ENCODE data around the gene ATP9A.
"Not testable (repeated sequence)": the region's sequence is repeated elsewhere in the genome, so short reads cannot be mapped to it uniquely, and the experiment has no call there.

Gene ATP9A

GRCh38 chr20:51729771-51730170, 38.4 kb downstream of the ATP9A start:
- Mint-ChIP-seq H3K4me3 (no peak overlapping the region), H3K4me1 (ENCODE audit: low read depth) (no peaks in the 10 kb centered on the region), H3K36me3 (no peaks in the 10 kb centered on the region), H3K27me3 (peaks cover 2% of the 10 kb centered on the region), H3K27ac (no peak overlapping the region), H3K9me3 (ENCODE audit: low read depth) (no peaks in the 10 kb centered on the region)

DNA sequence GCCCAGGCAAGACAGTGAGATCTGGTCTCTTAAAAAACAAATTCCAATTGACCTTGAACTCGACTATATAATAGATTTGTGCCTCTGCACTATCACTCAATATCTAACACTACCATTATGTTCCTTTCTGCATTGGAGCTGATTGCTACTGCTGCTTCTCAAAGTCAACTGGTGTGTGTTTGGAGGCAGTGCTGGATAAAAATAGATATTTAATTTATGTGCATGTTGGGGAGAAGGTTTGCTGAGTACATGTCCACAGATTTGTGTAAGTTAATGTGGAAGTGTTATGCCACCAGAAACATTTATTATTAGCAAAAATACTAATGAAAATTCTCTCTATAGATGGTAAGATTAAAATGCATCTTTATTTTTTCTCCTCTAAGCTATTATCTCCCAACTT, 39.5 kb downstream of the ATP9A start:
- Mint-ChIP-seq H3K27me3 (peaks cover 2% of the 10 kb centered on the region), H3K36me3 (no peaks in the 10 kb centered on the region), H3K27ac (no peak overlapping the region), H3K4me1 (ENCODE audit: low read depth) (no peaks in the 10 kb centered on the region), H3K4me3 (no peak overlapping the region), H3K9me3 (ENCODE audit: low read depth) (no peaks in the 10 kb centered on the region)

DNA sequence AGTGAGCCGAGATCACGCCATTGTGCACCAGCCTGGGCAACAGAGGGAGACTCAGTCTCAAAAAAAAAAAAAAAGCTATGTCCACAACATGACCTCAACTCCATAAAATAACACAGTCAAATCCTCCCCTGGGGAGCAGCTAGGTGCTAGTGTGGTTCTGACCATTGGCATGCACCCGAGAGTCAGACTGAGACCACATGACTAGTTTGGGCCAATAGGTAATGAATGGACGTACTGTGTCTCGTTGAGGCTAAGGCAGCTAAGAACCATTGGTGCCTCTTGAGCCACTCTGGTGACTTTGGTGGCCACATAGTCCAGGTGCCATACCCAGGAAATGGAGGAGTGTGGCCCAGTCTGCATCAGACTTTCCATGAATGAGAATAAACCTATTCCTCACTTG, 40.3 kb downstream of the ATP9A start:
- H3K4me1 Mint-ChIP-seq (ENCODE audit: low read depth), result no peaks in the 10 kb centered on the region
- no peak overlapping the region for H3K27ac Mint-ChIP-seq
- H3K36me3 Mint-ChIP-seq, result no peaks in the 10 kb centered on the region
- peaks cover 2% of the 10 kb centered on the region for H3K27me3 Mint-ChIP-seq
- H3K9me3 Mint-ChIP-seq (ENCODE audit: low read depth), result no peaks in the 10 kb centered on the region
- no peak overlapping the region for H3K4me3 Mint-ChIP-seq

GRCh38 chr20:51725584-51726176, 42.5 kb downstream of the ATP9A start:
- Mint-ChIP-seq H3K4me1 (ENCODE audit: low read depth) (no peaks in the 10 kb centered on the region), H3K4me3 (no peak overlapping the region), H3K27me3 (peaks cover 2% of the 10 kb centered on the region), H3K9me3 (ENCODE audit: low read depth) (no peaks in the 10 kb centered on the region), H3K36me3 (no peaks in the 10 kb centered on the region), H3K27ac (no peak overlapping the region)

GRCh38 chr20:51723026-51723425, 45.2 kb downstream of the ATP9A start:
- H3K9me3 Mint-ChIP-seq (ENCODE audit: low read depth); H3K27me3 Mint-ChIP-seq; H3K27ac Mint-ChIP-seq; H3K36me3 Mint-ChIP-seq; H3K4me1 Mint-ChIP-seq (ENCODE audit: low read depth); H3K4me3 Mint-ChIP-seq: not testable (repeated sequence)

DNA sequence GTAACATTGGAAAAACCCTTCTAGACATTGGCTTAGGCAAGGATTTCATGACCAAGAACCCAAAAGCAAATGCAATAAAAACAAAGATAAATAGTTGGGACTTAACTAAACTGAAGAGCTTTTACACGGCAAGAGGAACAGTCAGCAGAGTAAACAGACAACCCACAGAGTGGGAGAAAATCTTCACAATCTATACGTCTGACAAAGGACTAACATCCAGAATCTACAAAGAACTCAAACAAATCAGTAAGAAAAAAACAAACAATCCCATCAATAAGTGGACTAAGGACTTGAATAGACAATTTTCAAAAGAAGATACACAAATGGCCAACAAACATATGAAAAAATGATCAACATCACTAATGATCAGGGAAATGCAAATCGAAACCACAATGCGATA, 45.9 kb downstream of the ATP9A start:
- not testable (repeated sequence) for H3K4me1 Mint-ChIP-seq (ENCODE audit: low read depth); H3K36me3 Mint-ChIP-seq; H3K27me3 Mint-ChIP-seq; H3K27ac Mint-ChIP-seq; H3K9me3 Mint-ChIP-seq (ENCODE audit: low read depth); H3K4me3 Mint-ChIP-seq

DNA sequence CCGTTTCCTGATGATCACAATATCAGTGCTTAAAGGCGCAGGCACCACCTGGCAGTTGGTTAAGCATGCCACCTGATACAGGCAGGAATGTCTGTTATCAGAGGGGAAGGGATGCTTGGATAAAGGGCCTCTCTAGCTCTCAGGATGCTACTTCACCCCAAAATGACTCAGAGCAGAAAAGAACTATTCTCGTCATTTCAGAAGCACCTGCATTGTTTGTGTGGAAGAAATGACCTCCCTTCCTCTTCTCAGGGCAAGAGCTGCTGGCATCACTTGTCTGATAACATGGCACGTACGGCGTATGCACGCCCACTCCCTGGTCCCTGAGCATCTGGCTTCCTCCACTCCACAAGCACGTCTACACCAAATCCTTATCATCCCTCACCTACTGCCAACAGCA, 47.3 kb downstream of the ATP9A start:
- no peaks in the 10 kb centered on the region for H3K27me3 Mint-ChIP-seq
- H3K4me1 Mint-ChIP-seq (ENCODE audit: low read depth), result no peaks in the 10 kb centered on the region
- H3K9me3 Mint-ChIP-seq (ENCODE audit: low read depth), result no peaks in the 10 kb centered on the region
- no peak overlapping the region for H3K27ac Mint-ChIP-seq
- H3K36me3 Mint-ChIP-seq, result no peaks in the 10 kb centered on the region
- H3K4me3 Mint-ChIP-seq, result no peak overlapping the region

- H3K27me3 Mint-ChIP-seq, result no peaks in the 10 kb centered on the region
- no peaks in the 10 kb centered on the region for H3K9me3 Mint-ChIP-seq (ENCODE audit: low read depth)
- H3K4me3 Mint-ChIP-seq, result no peak overlapping the region
- H3K27ac Mint-ChIP-seq, result no peak overlapping the region
- no peaks in the 10 kb centered on the region for H3K36me3 Mint-ChIP-seq
- peaks cover 4% of the 10 kb centered on the region for H3K4me1 Mint-ChIP-seq (ENCODE audit: low read depth)
Observed at GRCh38 chr20:51720384-51720783, 47.8 kb downstream of the ATP9A start.

DNA sequence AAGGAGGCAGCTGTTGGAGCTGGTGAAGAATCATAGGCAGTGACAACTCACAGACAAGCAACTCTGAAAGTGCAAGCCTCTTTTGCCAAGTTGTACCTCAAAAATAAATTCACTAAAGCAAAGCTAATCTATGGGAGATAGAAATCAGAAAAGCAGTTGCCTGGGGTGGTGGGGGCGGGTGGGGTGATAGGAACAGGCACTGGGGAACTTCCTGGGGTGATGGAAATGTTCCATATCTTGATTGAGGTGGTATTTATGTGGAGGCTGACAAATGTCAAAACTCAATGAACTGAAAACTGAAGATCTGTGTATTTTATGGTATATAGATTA, 52.4 kb downstream of the ATP9A start:
- no peak overlapping the region for H3K4me3 Mint-ChIP-seq
- no peaks in the 10 kb centered on the region for H3K9me3 Mint-ChIP-seq (ENCODE audit: low read depth)
- H3K36me3 Mint-ChIP-seq, result no peaks in the 10 kb centered on the region
- H3K27me3 Mint-ChIP-seq, result peaks cover 4% of the 10 kb centered on the region
- H3K4me1 Mint-ChIP-seq (ENCODE audit: low read depth), result peaks cover 5% of the 10 kb centered on the region
- peak overlapping the region; percentile 37 for H3K27ac Mint-ChIP-seq

- Mint-ChIP-seq H3K27ac (peak overlapping the region; percentile 37), H3K4me1 (ENCODE audit: low read depth) (peaks cover 5% of the 10 kb centered on the region), H3K36me3 (no peaks in the 10 kb centered on the region), H3K9me3 (ENCODE audit: low read depth) (no peaks in the 10 kb centered on the region), H3K4me3 (no peak overlapping the region), H3K27me3 (peaks cover 4% of the 10 kb centered on the region)
Observed at GRCh38 chr20:51715163-51715855, 52.9 kb downstream of the ATP9A start.

GRCh38 chr20:51713213-51713598, 55.0 kb downstream of the ATP9A start:
- Mint-ChIP-seq H3K4me1 (ENCODE audit: low read depth) (peaks cover 5% of the 10 kb centered on the region), H3K36me3 (no peaks in the 10 kb centered on the region), H3K27ac (no peak overlapping the region)

GRCh38 chr20:51712501-51713212, 55.5 kb downstream of the ATP9A start:
- H3K9me3 Mint-ChIP-seq (ENCODE audit: low read depth), result no peaks in the 10 kb centered on the region
- peaks cover 5% of the 10 kb centered on the region for H3K4me1 Mint-ChIP-seq (ENCODE audit: low read depth)
- no peaks in the 10 kb centered on the region for H3K36me3 Mint-ChIP-seq
- peaks cover 4% of the 10 kb centered on the region for H3K27me3 Mint-ChIP-seq
- no peak overlapping the region for H3K4me3 Mint-ChIP-seq
- no peak overlapping the region for H3K27ac Mint-ChIP-seq

More at GRCh38 chr20:51713213-51713598, 55.0 kb downstream of the ATP9A start:
- Mint-ChIP-seq H3K9me3 (ENCODE audit: low read depth) (no peaks in the 10 kb centered on the region), H3K27me3 (peaks cover 4% of the 10 kb centered on the region), H3K4me3 (no peak overlapping the region)

DNA sequence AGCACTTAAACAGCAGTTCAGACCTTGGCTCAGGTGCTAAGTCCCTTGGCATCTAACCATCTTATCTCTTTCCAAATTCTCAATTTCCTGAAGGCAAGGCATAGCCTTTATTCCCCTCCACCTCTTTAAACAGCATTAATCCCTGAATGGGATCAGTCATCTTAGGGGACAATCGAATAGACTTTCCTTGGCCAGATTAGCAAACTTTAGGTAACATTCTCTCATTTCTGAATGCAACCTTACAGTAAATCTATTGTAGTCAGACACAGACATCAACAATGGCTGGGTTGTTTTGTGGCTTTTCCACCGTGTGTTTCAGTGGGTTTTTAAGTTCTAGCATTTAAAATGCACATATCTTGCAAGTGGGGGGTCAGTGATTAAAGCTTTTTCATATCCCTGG, 56.8 kb downstream of the ATP9A start:
- H3K36me3 Mint-ChIP-seq, result no peaks in the 10 kb centered on the region
- no peak overlapping the region for H3K27ac Mint-ChIP-seq
- H3K4me1 Mint-ChIP-seq (ENCODE audit: low read depth), result peaks cover 5% of the 10 kb centered on the region
- no peak overlapping the region for H3K4me3 Mint-ChIP-seq
- no peaks in the 10 kb centered on the region for H3K9me3 Mint-ChIP-seq (ENCODE audit: low read depth)
- H3K27me3 Mint-ChIP-seq, result peaks cover 4% of the 10 kb centered on the region

DNA sequence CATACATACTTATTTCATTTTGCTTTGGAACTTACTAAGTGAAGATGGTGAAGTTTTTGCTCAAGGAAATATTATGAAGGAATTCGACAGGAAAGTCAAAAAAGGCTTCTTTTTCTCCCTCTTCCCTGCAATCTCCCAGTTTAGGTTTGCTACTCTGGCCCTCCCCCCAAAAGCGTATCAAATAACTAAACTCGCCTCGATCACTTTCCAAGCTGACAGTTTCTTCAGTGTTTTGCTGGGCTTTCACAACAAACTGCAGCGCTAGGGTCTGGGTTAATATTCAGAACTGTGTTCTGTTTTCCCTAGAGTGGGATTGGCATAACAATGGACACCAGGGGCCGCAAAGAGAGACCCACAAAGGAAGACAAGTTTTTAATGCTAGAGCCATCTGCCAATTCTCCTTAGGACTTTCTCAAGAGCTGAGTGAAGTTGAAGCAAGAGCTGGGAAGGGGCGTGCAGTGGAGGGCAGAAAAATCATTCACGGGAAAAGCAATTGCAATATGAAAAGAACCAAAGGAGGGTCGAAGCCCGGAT, 57.8 kb downstream of the ATP9A start:
- H3K36me3 Mint-ChIP-seq, result no peaks in the 10 kb centered on the region
- peaks cover 4% of the 10 kb centered on the region for H3K27me3 Mint-ChIP-seq
- no peak overlapping the region for H3K27ac Mint-ChIP-seq
- H3K4me1 Mint-ChIP-seq (ENCODE audit: low read depth), result peaks cover 2% of the 10 kb centered on the region
- H3K4me3 Mint-ChIP-seq, result no peak overlapping the region
- no peaks in the 10 kb centered on the region for H3K9me3 Mint-ChIP-seq (ENCODE audit: low read depth)

DNA sequence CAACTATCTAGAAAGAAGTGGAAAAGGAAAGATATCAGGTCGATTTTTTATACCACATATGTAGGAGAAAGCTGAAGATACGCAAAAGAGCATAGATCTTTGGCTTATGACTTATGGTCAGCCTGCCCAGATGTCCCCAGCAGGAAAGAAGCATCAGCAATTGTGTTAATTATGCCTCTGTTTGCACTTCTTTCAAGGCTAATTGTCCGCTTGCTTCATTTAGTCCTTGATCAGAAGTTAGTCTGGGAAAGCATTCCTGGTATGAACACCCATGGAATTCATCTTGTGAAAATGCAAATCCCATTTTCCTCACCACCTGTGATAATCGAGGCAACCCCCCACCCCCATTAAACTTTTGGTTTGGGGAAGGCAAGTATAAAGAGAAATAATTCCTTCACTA, 62.8 kb downstream of the ATP9A start:
- Mint-ChIP-seq H3K9me3 (ENCODE audit: low read depth) (no peaks in the 10 kb centered on the region), H3K4me1 (ENCODE audit: low read depth) (no peaks in the 10 kb centered on the region), H3K27ac (no peak overlapping the region), H3K4me3 (no peak overlapping the region), H3K27me3 (no peaks in the 10 kb centered on the region), H3K36me3 (no peaks in the 10 kb centered on the region)
